ENCODE results near the gene ZBTB40. TPM values are rescaled to one million over a fixed set of nuclear protein-coding genes. Genes with fewer than 3 reads are reported as not detected.

The ZBTB40 gene
- polyA plus RNA-seq, 2 of the 4 experiments (the other 2 are of a cell fraction), result 6.2 to 7.0 TPM

GRCh38 chr1:22573237-22573636, 121.6 kb downstream of the ZBTB40 start:
- no peak overlapping the region for H3K27ac ChIP-seq
- ChIA-PET CTCF (interaction anchor here (2.2 kb wide), 1 partner anchor 70 kb away, joined by 5 read pairs; the partner anchor contains the start of gene C1QC), POLR2A (no interaction called here)
- DNase-seq (ENCODE audit: low read depth in 1 of 2, low spot score in 1 of 2), result no peak
- H3K4me1 ChIP-seq, result no peaks in the 10 kb centered on the region
- H3K4me2 ChIP-seq, result no peak overlapping the region
- ATAC-seq, result no peak
- no peak overlapping the region for H3K4me3 ChIP-seq
- TF ChIP-seq RCOR1 (IDR thresholded peaks at IDR 0.05; ENCODE audit: low read depth, low read length) (no peak), CBX2 (IDR thresholded peaks at IDR 0.05; ENCODE audit: borderline replicate concordance, low read depth) (no peak), CEBPB (IDR thresholded peaks at IDR 0.05) (no peak), HDAC2 (IDR thresholded peaks at IDR 0.05) (no peak), TP53 (CRISPR knock-in tag; IDR thresholded peaks at IDR 0.05) (no peak), ESRRA (IDR thresholded peaks at IDR 0.05; ENCODE audit: borderline replicate concordance, low read length) (no peak), EP300 (IDR thresholded peaks at IDR 0.05) (no peak), SMC3 (IDR thresholded peaks at IDR 0.05) (no peak), MAFK (IDR thresholded peaks at IDR 0.05; ENCODE audit: partially characterized antibody) (no peak), POLR2AphosphoS2 (conservative IDR thresholded peaks at IDR 0.05; ENCODE audit: low read length) (no peak), GATA3 (IDR thresholded peaks at IDR 0.05; ENCODE audit: borderline replicate concordance) (no peak), RAD21 (conservative IDR thresholded peaks at IDR 0.05 in 1 of 2, IDR thresholded peaks at IDR 0.05 in 1 of 2) (no peak), HOXB13 (CRISPR knock-in tag; IDR thresholded peaks at IDR 0.05; ENCODE audit: low read depth) (no peak), KDM5A (IDR thresholded peaks at IDR 0.05) (no peak)
- TF ChIP-seq, protein P1, sequence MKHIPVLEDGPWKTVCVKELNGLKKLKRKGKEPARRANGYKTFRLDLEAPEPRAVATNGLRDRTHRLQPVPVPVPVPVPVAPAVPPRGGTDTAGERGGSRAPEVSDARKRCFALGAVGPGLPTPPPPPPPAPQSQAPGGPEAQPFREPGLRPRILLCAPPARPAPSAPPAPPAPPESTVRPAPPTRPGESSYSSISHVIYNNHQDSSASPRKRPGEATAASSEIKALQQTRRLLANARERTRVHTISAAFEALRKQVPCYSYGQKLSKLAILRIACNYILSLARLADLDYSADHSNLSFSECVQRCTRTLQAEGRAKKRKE (CRISPR knock-in tag; IDR thresholded peaks at IDR 0.05; ENCODE audit: low read depth), result no peak
- TF ChIP-seq, protein P2, sequence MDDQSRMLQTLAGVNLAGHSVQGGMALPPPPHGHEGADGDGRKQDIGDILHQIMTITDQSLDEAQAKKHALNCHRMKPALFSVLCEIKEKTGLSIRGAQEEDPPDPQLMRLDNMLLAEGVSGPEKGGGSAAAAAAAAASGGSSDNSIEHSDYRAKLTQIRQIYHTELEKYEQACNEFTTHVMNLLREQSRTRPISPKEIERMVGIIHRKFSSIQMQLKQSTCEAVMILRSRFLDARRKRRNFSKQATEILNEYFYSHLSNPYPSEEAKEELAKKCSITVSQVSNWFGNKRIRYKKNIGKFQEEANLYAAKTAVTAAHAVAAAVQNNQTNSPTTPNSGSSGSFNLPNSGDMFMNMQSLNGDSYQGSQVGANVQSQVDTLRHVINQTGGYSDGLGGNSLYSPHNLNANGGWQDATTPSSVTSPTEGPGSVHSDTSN (IDR thresholded peaks at IDR 0.05), result no peak
- WGBS (ENCODE audit: missing lambda C conversion rate), result 42% methylated on average over 7 of the region's 7 CpGs
- FAIRE-seq, result no peak
- H3K9me3 ChIP-seq, result no peaks in the 10 kb centered on the region

- Histone ChIP-seq H3K4me3 (no peak overlapping the region), H3K27ac (no peak overlapping the region), H3K4me1 (no peaks in the 10 kb centered on the region), H3K9me3 (no peaks in the 10 kb centered on the region), H3K4me2 (no peak overlapping the region)
- CTCF ChIA-PET, result interaction anchor here (1.5 kb wide), 1 partner anchor 11 kb away, joined by 4 read pairs; no protein-coding TSS in a partner anchor
- ATAC-seq (peak in 1 of 2 experiments; percentile 13; a peak in 1 of 6 replicates), DNase-seq (ENCODE audit: low read depth in 1 of 2, low spot score in 1 of 2) (no peak), FAIRE-seq (no peak)
- POLR2A ChIA-PET, result no interaction called here
- WGBS (ENCODE audit: missing lambda C conversion rate), result 5% methylated on average over 8 of the region's 8 CpGs
- TF ChIP-seq, protein P3, sequence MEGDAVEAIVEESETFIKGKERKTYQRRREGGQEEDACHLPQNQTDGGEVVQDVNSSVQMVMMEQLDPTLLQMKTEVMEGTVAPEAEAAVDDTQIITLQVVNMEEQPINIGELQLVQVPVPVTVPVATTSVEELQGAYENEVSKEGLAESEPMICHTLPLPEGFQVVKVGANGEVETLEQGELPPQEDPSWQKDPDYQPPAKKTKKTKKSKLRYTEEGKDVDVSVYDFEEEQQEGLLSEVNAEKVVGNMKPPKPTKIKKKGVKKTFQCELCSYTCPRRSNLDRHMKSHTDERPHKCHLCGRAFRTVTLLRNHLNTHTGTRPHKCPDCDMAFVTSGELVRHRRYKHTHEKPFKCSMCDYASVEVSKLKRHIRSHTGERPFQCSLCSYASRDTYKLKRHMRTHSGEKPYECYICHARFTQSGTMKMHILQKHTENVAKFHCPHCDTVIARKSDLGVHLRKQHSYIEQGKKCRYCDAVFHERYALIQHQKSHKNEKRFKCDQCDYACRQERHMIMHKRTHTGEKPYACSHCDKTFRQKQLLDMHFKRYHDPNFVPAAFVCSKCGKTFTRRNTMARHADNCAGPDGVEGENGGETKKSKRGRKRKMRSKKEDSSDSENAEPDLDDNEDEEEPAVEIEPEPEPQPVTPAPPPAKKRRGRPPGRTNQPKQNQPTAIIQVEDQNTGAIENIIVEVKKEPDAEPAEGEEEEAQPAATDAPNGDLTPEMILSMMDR (IDR thresholded peaks at IDR 0.05), result no peak
- TF ChIP-seq CHD2 (IDR thresholded peaks at IDR 0.05; ENCODE audit: low read length, partially characterized antibody) (no peak), KDM1A (IDR thresholded peaks at IDR 0.05; ENCODE audit: low read depth) (no peak), HOXA7 (CRISPR knock-in tag; IDR thresholded peaks at IDR 0.05) (no peak), PHF8 (IDR thresholded peaks at IDR 0.05; ENCODE audit: borderline replicate concordance, low read depth) (no peak), TP53 (CRISPR knock-in tag; IDR thresholded peaks at IDR 0.05) (no peak), RNF2 (IDR thresholded peaks at IDR 0.05; ENCODE audit: borderline replicate concordance, low read depth) (no peak), TFCP2L1 (CRISPR knock-in tag; IDR thresholded peaks at IDR 0.05) (no peak), HEYL (CRISPR knock-in tag; IDR thresholded peaks at IDR 0.05) (no peak), CBX2 (IDR thresholded peaks at IDR 0.05; ENCODE audit: borderline replicate concordance, low read depth) (no peak), ZSCAN20 (CRISPR knock-in tag; IDR thresholded peaks at IDR 0.05) (no peak), EHF (CRISPR knock-in tag; IDR thresholded peaks at IDR 0.05) (no peak), FOSB (CRISPR knock-in tag; IDR thresholded peaks at IDR 0.05) (no peak), POLR2A (IDR thresholded peaks at IDR 0.05; ENCODE audit: low read length) (no peak), KDM5A (IDR thresholded peaks at IDR 0.05) (no peak), REST (IDR thresholded peaks at IDR 0.05) (no peak), SREBF2 (IDR thresholded peaks at IDR 0.05) (no peak), RCOR1 (IDR thresholded peaks at IDR 0.05; ENCODE audit: low read depth, low read length) (no peak), POLR2AphosphoS2 (conservative IDR thresholded peaks at IDR 0.05; ENCODE audit: low read length) (no peak)
- TF ChIP-seq, protein P4, sequence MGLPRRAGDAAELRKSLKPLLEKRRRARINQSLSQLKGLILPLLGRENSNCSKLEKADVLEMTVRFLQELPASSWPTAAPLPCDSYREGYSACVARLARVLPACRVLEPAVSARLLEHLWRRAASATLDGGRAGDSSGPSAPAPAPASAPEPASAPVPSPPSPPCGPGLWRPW (IDR thresholded peaks at IDR 0.05), result no peak
These were observed 124.0 kb downstream of the ZBTB40 start for GRCh38 chr1:22575532-22576149.
